Astrocyte (in vitro differentiated cells and primary cell): ENCODE data around the gene DCLRE1C.

Experiments used
- EZH2 ChIP-seq: IDR thresholded peaks from 2 replicates; pipeline ENCODE4 v1.6.1; 2012; ENCODE audit warnings: mild to moderate bottlenecking, low read length, inconsistent platforms; ENCODE audit not compliant: insufficient read depth
- TF ChIP-seq, protein P1 (sequence below): IDR thresholded peaks from 2 replicates; pipeline ENCODE4 v1.5.1; 2011; ENCODE audit warnings: low read depth, mild to moderate bottlenecking, inconsistent platforms, low read length, moderate library complexity; ENCODE audit not compliant: insufficient read depth

DNA sequence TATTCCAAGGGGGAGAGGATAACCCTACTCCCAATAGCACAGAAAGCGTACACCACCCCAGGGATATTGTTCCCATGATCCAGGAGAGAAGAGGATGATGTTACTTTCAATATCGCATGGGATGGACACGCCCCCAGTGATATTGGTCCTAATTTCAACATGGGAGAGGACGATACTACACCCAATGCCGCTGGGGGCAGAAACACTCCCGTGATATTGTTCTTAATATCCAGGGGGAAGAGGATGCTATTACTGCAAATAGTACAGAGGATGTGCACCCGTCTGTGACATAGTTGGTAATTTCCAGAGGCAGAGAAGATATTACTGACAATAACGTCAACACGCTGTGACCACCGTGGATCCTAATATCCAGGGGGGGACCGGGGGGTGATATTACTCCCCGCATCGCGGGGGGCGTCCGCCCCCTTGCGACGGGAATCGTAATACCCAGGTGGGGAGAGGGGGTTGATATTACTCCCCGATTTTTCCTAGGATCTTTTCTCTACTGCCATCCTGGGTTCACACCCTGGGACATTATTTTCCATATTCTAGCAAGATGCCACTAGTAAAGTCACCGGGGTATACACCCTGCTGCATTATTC is 21.9 kb upstream of the DCLRE1C start:
- TF ChIP-seq, protein P1, sequence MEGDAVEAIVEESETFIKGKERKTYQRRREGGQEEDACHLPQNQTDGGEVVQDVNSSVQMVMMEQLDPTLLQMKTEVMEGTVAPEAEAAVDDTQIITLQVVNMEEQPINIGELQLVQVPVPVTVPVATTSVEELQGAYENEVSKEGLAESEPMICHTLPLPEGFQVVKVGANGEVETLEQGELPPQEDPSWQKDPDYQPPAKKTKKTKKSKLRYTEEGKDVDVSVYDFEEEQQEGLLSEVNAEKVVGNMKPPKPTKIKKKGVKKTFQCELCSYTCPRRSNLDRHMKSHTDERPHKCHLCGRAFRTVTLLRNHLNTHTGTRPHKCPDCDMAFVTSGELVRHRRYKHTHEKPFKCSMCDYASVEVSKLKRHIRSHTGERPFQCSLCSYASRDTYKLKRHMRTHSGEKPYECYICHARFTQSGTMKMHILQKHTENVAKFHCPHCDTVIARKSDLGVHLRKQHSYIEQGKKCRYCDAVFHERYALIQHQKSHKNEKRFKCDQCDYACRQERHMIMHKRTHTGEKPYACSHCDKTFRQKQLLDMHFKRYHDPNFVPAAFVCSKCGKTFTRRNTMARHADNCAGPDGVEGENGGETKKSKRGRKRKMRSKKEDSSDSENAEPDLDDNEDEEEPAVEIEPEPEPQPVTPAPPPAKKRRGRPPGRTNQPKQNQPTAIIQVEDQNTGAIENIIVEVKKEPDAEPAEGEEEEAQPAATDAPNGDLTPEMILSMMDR = peak; percentile 9
- no peak for TF ChIP-seq EZH2
